ENCODE results near the gene NKAIN4.
A peak's percentile ranks its signal among the peaks of the same experiment; 100 is the strongest.

The NKAIN4 gene

DNA sequence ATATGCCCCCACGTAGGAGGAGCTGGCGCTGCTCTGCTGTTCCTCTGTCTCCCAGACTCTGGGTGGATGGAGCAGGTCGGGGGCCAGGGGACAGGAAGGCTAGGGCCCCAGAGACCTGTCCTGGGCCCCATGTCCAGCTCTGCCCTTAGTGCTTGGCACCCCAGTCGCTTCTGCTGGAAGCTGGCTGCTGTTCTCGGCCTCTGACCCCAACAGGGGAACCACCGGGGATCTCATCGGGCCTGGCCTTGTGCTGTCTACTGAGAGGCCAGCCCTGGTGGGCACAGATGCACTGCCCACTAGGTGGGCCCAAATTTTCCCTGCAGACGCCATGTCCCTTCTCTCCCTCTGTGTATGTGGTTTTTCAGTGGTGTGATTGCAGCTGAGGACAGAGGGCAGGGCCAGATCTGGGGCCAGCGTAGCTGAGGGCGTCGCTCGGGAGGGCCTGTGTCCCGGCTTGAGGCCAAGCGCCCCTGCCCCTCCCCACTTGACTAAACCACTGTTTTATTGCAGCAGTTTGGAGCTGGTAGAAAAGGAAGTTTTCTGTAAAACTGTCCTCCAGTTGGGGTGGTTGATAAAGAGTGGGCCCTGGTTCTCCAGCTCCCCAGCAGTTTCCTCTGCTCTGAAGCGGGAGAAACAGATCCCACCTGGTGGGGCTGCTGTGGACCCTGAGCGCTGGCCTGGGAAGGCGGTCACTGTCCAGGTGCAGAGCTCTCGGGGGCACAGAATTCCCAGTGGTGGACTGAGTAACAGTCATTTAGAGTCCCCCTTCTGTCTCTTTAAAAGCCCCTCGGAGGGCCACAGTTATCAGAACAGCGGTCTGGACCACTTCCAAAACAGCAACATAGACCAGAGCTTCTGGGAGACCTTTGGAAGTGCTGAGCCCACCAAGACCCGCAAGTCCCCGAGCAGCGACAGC is 32.8 kb upstream of the NKAIN4 start:
- H3K4me1 ChIP-seq (ENCODE audit: control insufficient read depth, insufficient read depth, low read length): peaks cover 8% of the 10 kb centered on the region
- H3K27me3 ChIP-seq (replicated peaks; ENCODE audit: control insufficient read depth, insufficient read depth, low read length): no peaks in the 10 kb centered on the region
- H3K9me3 ChIP-seq (ENCODE audit: control insufficient read depth, low read length): no peaks in the 10 kb centered on the region
- H3K36me3 ChIP-seq (ENCODE audit: control insufficient read depth, insufficient read depth, low read length, severe bottlenecking): peaks cover 44% of the 10 kb centered on the region
- no peak overlapping the region for H3K9ac ChIP-seq (ENCODE audit: low read length)
- no peak overlapping the region for H3K4me3 ChIP-seq (ENCODE audit: low read length)
- DNase-seq (ENCODE audit: low read depth): no peak

DNA sequence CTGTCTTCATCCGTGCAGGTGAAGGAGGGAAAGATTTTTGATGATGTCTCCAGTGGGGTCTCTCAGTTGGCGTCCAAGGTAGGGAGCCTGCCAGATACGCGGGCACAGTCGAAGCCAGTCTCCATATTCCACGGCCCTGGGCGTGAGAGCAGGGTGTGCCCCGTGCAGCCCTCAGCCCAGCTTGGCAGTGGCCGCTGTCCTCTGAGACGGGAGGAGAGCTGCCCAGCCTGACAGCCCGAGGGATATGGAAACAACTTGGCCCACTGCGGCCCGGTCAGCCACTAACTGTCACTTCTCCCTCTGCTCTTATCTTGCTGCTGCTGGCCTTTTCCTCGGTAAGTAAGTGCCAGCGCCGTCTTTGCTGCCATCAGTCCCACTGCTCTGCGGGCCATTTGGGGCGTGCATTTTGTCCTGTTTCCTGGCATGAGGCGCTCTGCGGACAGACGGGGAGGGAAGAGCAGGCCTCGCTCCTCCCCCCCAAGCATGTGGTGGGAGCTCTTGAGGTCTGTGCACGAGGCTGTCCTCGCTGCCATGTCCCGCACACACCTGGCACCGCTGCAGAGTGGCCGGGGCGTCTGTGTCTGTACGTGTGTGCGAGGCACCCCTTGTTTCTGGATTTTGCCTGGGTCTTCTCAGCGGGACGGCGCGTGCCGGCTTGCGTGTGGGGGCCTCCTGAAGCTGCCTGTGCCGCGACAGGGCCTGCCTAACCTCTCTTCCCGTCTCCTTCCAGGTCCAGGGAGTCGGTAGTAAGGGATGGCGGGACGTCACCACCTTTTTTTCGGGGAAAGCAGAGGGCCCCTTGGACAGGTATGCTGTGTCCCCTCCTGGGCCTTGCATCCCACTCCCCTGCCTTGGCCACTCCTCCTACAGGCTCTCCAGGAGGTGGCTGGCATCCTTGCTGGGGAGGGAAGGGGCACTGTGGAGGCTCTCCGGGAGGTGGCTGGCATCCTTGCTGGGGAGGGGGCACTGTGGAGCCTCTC is 31.7 kb upstream of the NKAIN4 start:
- Histone ChIP-seq H3K27me3 (replicated peaks; ENCODE audit: control insufficient read depth, insufficient read depth, low read length) (no peaks in the 10 kb centered on the region), H3K9ac (ENCODE audit: low read length) (no peak overlapping the region), H3K4me3 (ENCODE audit: low read length) (no peak overlapping the region), H3K4me1 (ENCODE audit: control insufficient read depth, insufficient read depth, low read length) (peaks cover 7% of the 10 kb centered on the region), H3K36me3 (ENCODE audit: control insufficient read depth, insufficient read depth, low read length, severe bottlenecking) (peaks cover 54% of the 10 kb centered on the region), H3K9me3 (ENCODE audit: control insufficient read depth, low read length) (no peaks in the 10 kb centered on the region)
- DNase-seq (ENCODE audit: low read depth): no peak

DNA sequence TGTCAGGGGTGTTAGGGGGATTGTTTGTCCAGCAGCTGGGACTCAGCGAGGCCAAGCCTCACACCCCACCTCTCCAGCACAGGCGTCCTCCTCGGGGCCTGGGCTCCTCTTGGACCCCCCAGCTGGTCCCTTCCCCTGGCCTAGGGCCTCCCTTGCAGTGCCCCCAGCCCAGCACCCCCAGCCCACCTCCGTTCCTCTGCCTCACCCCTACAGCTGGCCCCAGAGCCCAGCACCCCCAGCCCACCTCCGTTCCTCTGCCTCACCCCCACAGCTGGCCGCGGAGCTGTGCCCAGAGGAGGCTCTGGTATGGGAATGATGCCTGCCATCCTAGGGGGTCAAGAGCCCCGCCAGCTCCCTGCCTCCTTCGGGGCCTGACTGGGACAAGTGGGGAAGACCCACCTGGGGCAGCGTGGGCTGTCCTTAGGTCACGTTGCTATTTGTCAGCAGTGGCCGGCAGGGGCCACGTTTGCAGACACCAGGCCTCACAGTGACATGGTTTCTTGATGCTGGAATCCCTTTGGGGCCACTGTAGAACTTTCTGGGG is 30.8 kb upstream of the NKAIN4 start:
- Histone ChIP-seq H3K36me3 (ENCODE audit: control insufficient read depth, insufficient read depth, low read length, severe bottlenecking) (peaks cover 62% of the 10 kb centered on the region), H3K9me3 (ENCODE audit: control insufficient read depth, low read length) (no peaks in the 10 kb centered on the region), H3K4me3 (ENCODE audit: low read length) (no peak overlapping the region), H3K27me3 (replicated peaks; ENCODE audit: control insufficient read depth, insufficient read depth, low read length) (no peaks in the 10 kb centered on the region), H3K9ac (ENCODE audit: low read length) (no peak overlapping the region), H3K4me1 (ENCODE audit: control insufficient read depth, insufficient read depth, low read length) (no peaks in the 10 kb centered on the region)
- DNase-seq (ENCODE audit: low read depth): no peak

DNA sequence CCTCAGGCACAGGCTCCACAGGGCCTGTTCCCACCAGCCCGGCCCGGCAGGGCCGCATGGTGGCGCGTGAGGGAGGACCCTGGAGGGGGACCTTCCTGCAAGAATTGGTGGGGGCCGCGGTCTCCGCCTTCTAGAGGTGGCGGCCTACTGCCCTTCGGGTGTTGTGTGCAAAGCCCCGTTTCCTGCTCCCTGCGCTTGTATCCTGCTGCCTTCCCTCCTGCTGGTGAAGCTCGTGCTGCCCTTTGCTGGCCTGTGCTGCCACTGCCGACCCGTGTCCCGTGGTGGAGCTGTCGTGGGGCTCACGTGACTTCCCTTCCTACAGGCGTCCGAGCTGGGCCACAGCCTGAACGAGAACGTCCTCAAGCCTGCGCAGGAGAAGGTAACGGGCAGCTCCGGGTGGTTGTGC is 30.3 kb upstream of the NKAIN4 start:
- DNase-seq (ENCODE audit: low read depth): no peak
- Histone ChIP-seq H3K9me3 (ENCODE audit: control insufficient read depth, low read length) (no peaks in the 10 kb centered on the region), H3K27me3 (replicated peaks; ENCODE audit: control insufficient read depth, insufficient read depth, low read length) (no peaks in the 10 kb centered on the region), H3K4me1 (ENCODE audit: control insufficient read depth, insufficient read depth, low read length) (no peaks in the 10 kb centered on the region), H3K36me3 (ENCODE audit: control insufficient read depth, insufficient read depth, low read length, severe bottlenecking) (peaks cover 66% of the 10 kb centered on the region), H3K4me3 (ENCODE audit: low read length) (no peak overlapping the region), H3K9ac (ENCODE audit: low read length) (no peak overlapping the region)

DNA sequence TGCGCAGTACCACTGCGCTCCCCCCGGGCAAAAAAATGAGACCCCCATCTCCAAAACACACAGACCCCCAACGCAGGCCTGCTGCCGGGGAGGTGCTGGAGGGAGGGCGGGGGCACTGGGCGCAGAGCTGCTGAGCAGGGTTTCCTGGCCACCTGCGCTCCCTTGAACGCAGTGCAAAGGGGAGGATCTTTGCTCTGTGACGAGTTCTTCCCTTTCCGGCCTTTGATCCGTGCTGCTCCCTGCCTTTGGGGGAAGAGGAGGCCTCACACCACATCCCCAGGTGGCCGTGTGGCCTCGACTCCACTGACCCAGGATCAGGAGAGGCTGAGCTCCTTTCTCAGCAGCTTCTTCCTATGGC is 29.8 kb upstream of the NKAIN4 start:
- no peak for DNase-seq (ENCODE audit: low read depth)
- Histone ChIP-seq H3K9me3 (ENCODE audit: control insufficient read depth, low read length) (no peaks in the 10 kb centered on the region), H3K27me3 (replicated peaks; ENCODE audit: control insufficient read depth, insufficient read depth, low read length) (no peaks in the 10 kb centered on the region), H3K4me1 (ENCODE audit: control insufficient read depth, insufficient read depth, low read length) (no peaks in the 10 kb centered on the region), H3K36me3 (ENCODE audit: control insufficient read depth, insufficient read depth, low read length, severe bottlenecking) (peaks cover 70% of the 10 kb centered on the region), H3K9ac (ENCODE audit: low read length) (no peak overlapping the region), H3K4me3 (ENCODE audit: low read length) (no peak overlapping the region)

DNA sequence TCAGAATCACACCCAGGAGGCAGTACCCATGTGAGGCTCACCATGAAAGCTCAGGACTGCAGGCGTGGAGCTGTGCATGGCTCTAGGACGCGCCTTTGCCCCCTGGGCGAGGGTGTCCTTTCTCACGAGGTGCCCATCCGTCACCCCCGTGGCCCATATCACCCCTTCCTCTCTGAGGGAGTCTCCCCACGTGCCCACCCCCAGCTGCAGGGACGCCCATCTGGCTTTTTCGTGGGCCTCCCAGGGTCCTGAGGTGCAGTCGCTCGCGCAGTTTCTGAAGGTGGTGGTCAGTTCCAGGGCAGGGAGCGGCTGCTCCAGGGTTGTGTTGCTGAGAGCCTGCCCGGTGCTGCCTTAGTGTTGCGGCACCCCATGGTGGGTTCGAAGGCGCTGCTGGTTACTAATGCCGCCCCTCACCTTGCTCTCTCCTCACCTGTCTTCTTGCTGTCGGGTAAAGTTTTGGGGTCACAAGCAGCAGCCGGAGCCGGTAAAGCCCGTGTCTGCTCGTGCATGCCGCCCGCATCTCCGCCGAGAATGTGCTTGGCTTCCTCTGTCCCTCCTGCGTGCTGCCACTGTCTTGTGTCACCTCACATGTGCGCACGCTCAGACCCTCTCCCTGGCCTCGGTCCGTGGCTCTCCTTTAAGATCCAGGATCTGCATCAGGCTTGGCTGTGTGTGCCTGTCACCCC is 29.3 kb upstream of the NKAIN4 start:
- peaks cover 70% of the 10 kb centered on the region for H3K36me3 ChIP-seq (ENCODE audit: control insufficient read depth, insufficient read depth, low read length, severe bottlenecking)
- H3K4me1 ChIP-seq (ENCODE audit: control insufficient read depth, insufficient read depth, low read length): no peaks in the 10 kb centered on the region
- DNase-seq (ENCODE audit: low read depth): no peak

DNA sequence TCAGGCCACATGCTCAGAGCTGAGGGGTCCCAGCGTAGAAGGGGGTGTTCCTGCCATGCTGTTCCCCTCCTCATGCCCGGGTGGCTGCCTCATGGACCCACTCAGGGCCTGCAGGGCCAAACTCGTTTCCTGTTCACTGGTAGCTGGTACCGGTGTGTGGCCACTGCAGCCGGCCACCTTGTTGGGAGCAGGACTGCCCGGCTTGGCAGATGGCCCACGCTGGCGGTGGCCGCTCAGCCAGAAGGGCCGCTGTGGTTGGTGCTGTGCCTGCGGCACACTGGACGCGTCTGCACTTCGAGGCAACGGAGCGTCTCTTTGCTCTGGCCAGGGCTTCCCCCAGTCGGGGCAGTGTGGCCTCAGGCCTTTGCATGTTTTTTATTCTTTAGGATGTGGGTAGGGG is 28.7 kb upstream of the NKAIN4 start:
- no peaks in the 10 kb centered on the region for H3K9me3 ChIP-seq (ENCODE audit: control insufficient read depth, low read length)
- no peak overlapping the region for H3K9ac ChIP-seq (ENCODE audit: low read length)
- no peaks in the 10 kb centered on the region for H3K4me1 ChIP-seq (ENCODE audit: control insufficient read depth, insufficient read depth, low read length)
- no peak for DNase-seq (ENCODE audit: low read depth)
- H3K36me3 ChIP-seq (ENCODE audit: control insufficient read depth, insufficient read depth, low read length, severe bottlenecking): peaks cover 70% of the 10 kb centered on the region
- no peaks in the 10 kb centered on the region for H3K27me3 ChIP-seq (replicated peaks; ENCODE audit: control insufficient read depth, insufficient read depth, low read length)
- H3K4me3 ChIP-seq (ENCODE audit: low read length): no peak overlapping the region

More for the DNA sequence above, 29.3 kb upstream of the NKAIN4 start:
- Histone ChIP-seq H3K9ac (ENCODE audit: low read length) (no peak overlapping the region), H3K27me3 (replicated peaks; ENCODE audit: control insufficient read depth, insufficient read depth, low read length) (no peaks in the 10 kb centered on the region), H3K4me3 (ENCODE audit: low read length) (no peak overlapping the region), H3K9me3 (ENCODE audit: control insufficient read depth, low read length) (no peaks in the 10 kb centered on the region)

DNA sequence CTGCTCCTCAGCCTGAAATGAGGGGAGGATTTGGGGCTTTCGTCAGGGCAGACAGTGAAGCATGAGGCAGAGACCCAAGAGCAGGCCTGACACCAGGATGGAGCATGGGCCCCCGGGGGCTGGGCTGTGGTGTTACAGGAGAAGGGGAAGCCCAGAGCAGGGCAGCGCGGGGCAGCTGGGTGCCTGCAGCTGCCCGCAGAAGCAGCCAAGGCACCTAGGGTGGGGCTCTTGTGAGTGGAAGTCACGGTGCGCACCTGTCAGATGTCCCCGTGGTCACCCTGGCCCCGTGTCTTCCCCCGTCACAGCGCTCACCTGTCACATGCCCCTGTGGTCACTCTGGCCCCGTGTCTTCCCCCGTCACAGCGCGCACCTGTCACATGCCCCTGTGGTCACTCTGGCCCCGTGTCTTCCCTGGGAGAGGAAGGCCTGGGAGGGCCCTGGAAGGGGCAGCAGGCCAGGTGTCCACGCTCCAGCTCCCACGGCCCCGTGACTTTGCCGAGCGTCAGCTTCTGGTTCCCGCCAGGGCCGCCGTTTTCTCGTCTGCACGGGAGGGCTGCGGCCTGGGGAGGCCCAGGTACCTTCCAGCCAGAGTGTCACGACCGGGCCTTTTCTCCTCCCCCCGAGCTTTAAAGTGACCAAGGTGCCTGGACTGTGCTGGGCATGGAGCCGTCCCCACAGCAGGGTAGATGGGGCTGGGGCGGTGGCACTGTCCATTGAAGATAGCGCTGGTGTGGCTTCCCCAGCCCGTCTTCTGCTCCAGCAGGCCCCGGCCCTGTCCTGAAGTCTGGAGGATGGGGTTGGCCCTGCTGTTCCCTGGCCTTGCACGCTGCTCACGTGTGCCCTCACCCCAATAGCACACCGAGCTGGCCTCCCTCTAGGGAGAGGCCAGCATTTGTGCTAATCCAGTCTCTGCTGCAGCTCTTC is 27.7 kb upstream of the NKAIN4 start:
- Histone ChIP-seq H3K9ac (ENCODE audit: low read length) (no peak overlapping the region), H3K4me1 (ENCODE audit: control insufficient read depth, insufficient read depth, low read length) (no peaks in the 10 kb centered on the region), H3K4me3 (ENCODE audit: low read length) (no peak overlapping the region), H3K36me3 (ENCODE audit: control insufficient read depth, insufficient read depth, low read length, severe bottlenecking) (peaks cover 72% of the 10 kb centered on the region), H3K27me3 (replicated peaks; ENCODE audit: control insufficient read depth, insufficient read depth, low read length) (no peaks in the 10 kb centered on the region), H3K9me3 (ENCODE audit: control insufficient read depth, low read length) (no peaks in the 10 kb centered on the region)
- no peak for DNase-seq (ENCODE audit: low read depth)

DNA sequence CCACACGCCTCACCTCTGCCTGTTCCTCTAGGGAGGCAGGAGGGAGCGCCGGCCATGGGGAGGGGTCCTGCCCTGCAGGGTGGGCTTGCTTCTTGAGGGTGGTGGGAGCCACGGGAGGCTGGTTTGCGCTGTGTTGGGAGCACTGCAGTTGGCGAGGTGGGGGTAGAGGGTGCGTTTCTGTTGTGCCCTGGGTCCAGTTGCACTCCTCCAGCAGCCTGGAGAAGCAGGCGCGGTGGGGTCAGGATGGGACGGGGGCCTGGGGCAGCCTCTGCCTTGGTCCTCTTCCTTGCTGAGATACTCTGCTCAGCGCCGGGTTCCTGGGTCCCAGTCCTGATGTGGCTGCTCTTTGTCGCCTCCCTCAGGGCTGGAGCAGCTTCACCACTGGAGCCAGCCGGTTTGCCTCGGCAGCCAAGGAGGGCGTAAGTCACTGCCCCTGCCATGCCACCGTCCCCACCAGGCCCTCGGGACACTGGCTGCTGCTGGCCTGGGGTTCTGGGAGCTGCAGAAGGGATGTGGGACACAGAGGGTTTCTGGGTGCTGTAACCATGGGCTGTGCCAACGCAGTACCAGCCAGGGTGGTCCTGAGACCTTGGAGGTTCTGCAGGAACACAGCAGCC is 26.8 kb upstream of the NKAIN4 start:
- Histone ChIP-seq H3K9me3 (ENCODE audit: control insufficient read depth, low read length) (no peaks in the 10 kb centered on the region), H3K9ac (ENCODE audit: low read length) (no peak overlapping the region), H3K4me1 (ENCODE audit: control insufficient read depth, insufficient read depth, low read length) (no peaks in the 10 kb centered on the region), H3K4me3 (ENCODE audit: low read length) (no peak overlapping the region), H3K27me3 (replicated peaks; ENCODE audit: control insufficient read depth, insufficient read depth, low read length) (no peaks in the 10 kb centered on the region), H3K36me3 (ENCODE audit: control insufficient read depth, insufficient read depth, low read length, severe bottlenecking) (peaks cover 79% of the 10 kb centered on the region)
- DNase-seq (ENCODE audit: low read depth): peak; percentile 20

DNA sequence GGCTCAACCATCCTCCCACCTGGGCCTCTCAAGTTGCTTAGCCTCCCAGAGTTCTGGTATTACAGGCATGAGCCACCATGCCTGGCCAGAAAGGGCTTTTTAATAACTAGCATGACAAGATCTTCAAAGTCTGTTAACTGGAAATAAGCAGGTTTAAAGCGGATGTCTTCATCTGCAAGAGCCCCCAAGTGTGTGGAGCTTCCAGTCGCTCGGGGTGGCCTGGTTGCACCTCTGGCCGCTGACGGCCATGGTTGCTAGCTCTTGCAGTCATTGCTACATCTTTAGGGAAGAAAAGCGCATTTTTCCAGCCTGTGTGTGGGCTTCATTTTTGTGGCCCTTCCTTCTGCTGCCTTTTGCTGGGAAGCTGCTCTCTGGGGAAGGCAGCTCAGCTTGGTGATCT is 26.1 kb upstream of the NKAIN4 start:
- no peak for DNase-seq (ENCODE audit: low read depth)
- Histone ChIP-seq H3K27me3 (replicated peaks; ENCODE audit: control insufficient read depth, insufficient read depth, low read length) (no peaks in the 10 kb centered on the region), H3K36me3 (ENCODE audit: control insufficient read depth, insufficient read depth, low read length, severe bottlenecking) (peaks cover 75% of the 10 kb centered on the region), H3K4me3 (ENCODE audit: low read length) (no peak overlapping the region), H3K9ac (ENCODE audit: low read length) (no peak overlapping the region), H3K9me3 (ENCODE audit: control insufficient read depth, low read length) (no peaks in the 10 kb centered on the region), H3K4me1 (ENCODE audit: control insufficient read depth, insufficient read depth, low read length) (no peaks in the 10 kb centered on the region)
